HG03520 (cell line): Measurements from ENCODE around the gene VAC14.
"Not testable (repeated sequence)": the region's sequence is repeated elsewhere in the genome, so short reads cannot be mapped to it uniquely, and the experiment has no call there.

Experiments used
- ATAC-seq: cut with Tn5 transposase; IDR thresholded peaks from one replicate; pipeline ENCODE4 v1.9.1; 2021; ENCODE audit warnings: mild to moderate bottlenecking, moderate library complexity; ENCODE audit not compliant: unreplicated experiment

Gene VAC14

GRCh38 chr16:70684146-70685060 lies 116.6 kb downstream of the VAC14 start:
- ATAC-seq, result no peak

- ATAC-seq, result no peak
Observed at GRCh38 chr16:70683146-70683944, 117.6 kb downstream of the VAC14 start.

GRCh38 chr16:70682239-70683145 lies 118.5 kb downstream of the VAC14 start:
- ATAC-seq, result no peak

- no peak for ATAC-seq
Observed at GRCh38 chr16:70681382-70682238, 119.3 kb downstream of the VAC14 start.

GRCh38 chr16:70680495-70681381 lies 120.2 kb downstream of the VAC14 start:
- no peak for ATAC-seq

GRCh38 chr16:70679671-70680494 lies 121.1 kb downstream of the VAC14 start:
- ATAC-seq, result no peak

GRCh38 chr16:70678898-70679670 lies 121.9 kb downstream of the VAC14 start:
- ATAC-seq, result no peak

GRCh38 chr16:70678121-70678897 lies 122.6 kb downstream of the VAC14 start:
- ATAC-seq, result no peak

- ATAC-seq, result no peak
Observed at GRCh38 chr16:70677499-70678120, 123.3 kb downstream of the VAC14 start.

- no peak for ATAC-seq
Observed at GRCh38 chr16:70676675-70677498, 124.1 kb downstream of the VAC14 start.

- ATAC-seq, result no peak
Observed at GRCh38 chr16:70675851-70676513, 125.0 kb downstream of the VAC14 start.

- ATAC-seq, result no peak
Observed at GRCh38 chr16:70674221-70675014, 126.5 kb downstream of the VAC14 start.

- ATAC-seq, result not testable (repeated sequence)
Observed at GRCh38 chr16:70670938-70671337, 130.0 kb downstream of the VAC14 start.

- no peak for ATAC-seq
Observed at GRCh38 chr16:70670175-70670574, 130.8 kb downstream of the VAC14 start.
